Activated CD4-positive, alpha-beta T cell treated with anti-CD3 and anti-CD28 coated beads, Interleukin-10, Interleukin-2, amounts not matched to agents 100 ng/mL and 50 ng/mL, durations not matched to agents 16 hours and 8 hours (primary cell): ENCODE data around the gene SPATA25.
"Not testable (repeated sequence)": the region's sequence is repeated elsewhere in the genome, so short reads cannot be mapped to it uniquely, and the experiment has no call there.

Experiments
- DNase-seq: peaks from one replicate; pipeline ENCODE4 v3.0.0-alpha.2; 2020

SPATA25 gene, protein sequence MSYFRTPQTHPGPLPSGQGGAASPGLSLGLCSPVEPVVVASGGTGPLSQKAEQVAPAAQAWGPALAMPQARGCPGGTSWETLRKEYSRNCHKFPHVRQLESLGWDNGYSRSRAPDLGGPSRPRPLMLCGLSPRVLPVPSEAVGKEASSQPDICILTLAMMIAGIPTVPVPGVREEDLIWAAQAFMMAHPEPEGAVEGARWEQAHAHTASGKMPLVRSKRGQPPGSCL

DNA sequence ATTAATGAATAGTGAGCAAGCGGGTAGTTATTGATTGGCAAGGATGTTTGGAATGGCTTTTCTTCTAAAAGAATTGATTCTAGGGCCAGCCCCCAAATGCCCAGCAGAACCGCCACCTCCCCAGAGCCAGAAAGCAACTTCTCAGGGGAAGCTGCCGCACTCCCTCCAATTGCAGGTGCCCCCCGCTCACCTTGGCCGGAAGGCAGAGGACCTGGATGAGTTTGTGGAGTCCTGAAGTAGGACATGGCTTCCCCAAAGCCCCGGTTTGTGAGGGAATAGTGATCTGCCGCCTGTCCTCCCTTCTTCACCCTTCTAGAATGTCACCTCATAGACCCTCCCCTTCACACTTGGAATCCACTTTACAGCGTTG, at the start of gene SPATA25:
Gene SPATA25, minus strand, starts transcription at position 277 of the 370 bp plus-strand sequence. Its CDS starts 32 bp downstream, at position 245.
- no peak for DNase-seq

GRCh38 chr20:45935416-45936046, 48.1 kb upstream of the SPATA25 start:
- no peak for DNase-seq

DNA sequence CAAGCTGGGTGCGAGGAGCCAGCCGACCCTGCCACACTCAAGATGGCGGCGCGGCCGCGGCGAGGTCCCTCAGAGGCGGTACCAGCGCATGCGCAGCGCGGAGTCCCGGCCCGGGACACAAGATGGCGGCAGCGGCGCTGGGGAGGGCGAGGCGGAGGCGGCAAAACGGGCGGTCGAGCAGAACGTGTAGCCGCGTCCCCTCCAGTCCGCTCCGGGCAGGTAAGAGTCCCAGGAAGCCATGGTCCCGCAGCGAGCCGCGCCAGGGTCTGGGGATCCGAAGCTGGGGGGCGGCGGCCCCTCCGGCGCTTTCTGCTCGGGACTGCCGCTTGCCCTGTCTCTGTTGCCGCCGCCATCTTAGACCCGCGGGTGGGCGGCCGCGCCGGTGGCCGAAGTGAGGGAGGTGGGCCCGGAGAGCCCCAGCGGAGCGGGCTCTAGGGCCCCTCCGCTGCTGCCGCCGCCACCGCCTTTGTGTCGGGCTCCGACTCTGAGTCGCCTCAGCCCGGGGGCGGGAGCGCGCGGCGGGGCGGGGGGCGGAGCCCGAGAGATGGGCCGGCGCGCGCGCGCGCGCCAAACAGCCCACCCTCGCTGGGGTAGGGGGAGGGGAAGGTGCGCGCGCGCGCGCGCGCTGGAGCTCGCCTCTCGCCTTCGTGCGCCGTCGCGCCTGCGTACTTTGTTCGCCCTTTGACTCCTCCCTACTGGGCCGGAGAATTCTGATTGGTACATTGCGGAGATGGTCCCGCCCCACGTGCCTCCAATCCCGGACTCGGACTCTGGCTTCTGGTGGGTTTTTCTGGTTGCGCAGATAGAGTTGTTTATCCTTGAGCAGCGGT, 47.4 kb upstream of the SPATA25 start, which contains the start of gene PCIF1:
Gene PCIF1, plus strand, starts transcription at position 98 of the 830 bp plus-strand sequence. CDS start 4,317 bp downstream, outside the sequence.
- DNase-seq, result peak; percentile 98

DNA sequence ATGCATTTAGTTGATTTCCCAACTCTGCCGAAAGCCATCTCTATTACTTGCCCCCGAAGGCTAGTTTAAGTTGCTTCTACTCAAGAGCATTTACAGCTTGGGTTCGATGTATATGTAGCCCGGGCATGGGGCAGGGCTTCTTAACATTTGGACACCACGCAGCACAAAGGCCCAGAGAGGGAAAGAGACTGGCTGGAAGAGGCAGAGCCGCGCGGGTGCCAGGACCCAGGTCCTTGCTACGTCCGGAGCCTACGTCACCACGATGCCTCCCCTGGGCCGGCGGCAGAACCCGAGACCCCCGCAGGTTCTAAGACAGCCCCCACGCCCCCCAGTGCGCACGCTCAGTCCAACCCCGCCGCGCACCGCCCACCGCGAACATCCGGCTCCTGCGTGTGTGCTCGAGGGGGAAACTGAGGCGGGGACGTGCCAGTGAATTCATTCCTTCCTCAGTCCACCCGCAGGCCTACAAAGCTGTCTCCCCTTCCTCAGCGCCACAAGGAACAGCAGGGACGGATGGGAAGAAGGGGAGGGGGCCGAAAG, 46.7 kb upstream of the SPATA25 start:
- peak; percentile 69 for DNase-seq

GRCh38 chr20:45933266-45934045, 46.0 kb upstream of the SPATA25 start:
- DNase-seq, result peak; percentile 87

DNA sequence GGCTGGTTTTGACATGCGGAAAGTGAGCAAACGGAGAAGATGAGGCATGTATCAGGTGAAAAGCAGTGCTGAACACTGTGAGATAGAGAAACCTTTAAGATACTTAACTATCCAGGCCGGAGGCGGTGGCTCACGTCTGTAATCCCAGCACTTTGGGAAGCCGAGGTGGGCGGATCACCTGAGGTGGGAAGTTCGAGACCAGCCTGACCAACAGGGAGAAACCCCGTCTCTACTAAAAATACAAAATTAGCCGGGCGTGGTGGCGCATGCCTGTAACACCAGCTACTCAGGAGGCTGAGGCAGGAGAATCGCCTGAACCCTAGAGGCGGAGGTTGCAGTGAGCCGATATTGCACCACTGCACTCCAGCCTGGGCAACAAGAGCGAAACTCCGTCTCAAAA, 44.3 kb upstream of the SPATA25 start:
- DNase-seq, result not testable (repeated sequence)

GRCh38 chr20:45927071-45927878, 39.9 kb upstream of the SPATA25 start:
- no peak for DNase-seq

- DNase-seq, result no peak
Observed at GRCh38 chr20:45926731-45927070, 39.3 kb upstream of the SPATA25 start.

DNA sequence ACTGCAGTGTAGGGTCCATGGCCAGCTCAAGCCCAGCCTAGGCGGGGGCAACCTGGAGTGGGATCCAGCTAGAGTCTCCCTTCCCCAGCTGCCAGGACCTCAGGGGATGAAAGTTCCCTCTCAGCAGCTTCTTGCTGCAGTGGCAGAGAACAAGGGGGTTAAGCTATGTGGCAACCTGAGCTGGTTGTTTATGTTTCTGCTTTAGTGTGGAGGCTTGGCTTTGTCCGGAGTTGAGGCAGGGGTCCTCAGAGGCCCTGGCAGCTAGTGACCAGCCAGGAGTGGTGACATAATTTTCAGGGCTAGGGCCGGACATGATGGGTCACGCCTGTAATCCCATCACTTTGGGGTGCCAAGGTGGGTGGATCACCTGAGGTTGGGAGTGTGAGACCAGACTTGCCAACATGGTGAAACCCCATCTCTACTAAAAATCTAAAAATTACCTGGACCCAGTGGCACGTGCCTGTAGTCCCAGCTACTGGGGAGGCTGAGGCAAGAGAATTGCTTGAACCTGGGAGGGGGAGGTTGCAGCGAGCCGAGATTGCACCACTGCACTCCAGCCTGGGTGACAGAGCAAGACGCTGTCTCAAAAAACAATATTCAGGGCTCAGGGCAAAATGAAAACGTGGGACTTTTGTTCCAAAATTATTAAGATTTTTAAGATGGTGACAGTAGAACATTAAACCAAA, 38.5 kb upstream of the SPATA25 start:
- DNase-seq, result no peak

- no peak for DNase-seq
Observed at GRCh38 chr20:45924391-45925261, 37.2 kb upstream of the SPATA25 start.

- DNase-seq, result no peak
Observed at GRCh38 chr20:45921337-45922189, 34.1 kb upstream of the SPATA25 start.

GRCh38 chr20:45920462-45921336, 33.3 kb upstream of the SPATA25 start:
- DNase-seq, result no peak

GRCh38 chr20:45919542-45920399, 32.3 kb upstream of the SPATA25 start:
- DNase-seq, result no peak

DNA sequence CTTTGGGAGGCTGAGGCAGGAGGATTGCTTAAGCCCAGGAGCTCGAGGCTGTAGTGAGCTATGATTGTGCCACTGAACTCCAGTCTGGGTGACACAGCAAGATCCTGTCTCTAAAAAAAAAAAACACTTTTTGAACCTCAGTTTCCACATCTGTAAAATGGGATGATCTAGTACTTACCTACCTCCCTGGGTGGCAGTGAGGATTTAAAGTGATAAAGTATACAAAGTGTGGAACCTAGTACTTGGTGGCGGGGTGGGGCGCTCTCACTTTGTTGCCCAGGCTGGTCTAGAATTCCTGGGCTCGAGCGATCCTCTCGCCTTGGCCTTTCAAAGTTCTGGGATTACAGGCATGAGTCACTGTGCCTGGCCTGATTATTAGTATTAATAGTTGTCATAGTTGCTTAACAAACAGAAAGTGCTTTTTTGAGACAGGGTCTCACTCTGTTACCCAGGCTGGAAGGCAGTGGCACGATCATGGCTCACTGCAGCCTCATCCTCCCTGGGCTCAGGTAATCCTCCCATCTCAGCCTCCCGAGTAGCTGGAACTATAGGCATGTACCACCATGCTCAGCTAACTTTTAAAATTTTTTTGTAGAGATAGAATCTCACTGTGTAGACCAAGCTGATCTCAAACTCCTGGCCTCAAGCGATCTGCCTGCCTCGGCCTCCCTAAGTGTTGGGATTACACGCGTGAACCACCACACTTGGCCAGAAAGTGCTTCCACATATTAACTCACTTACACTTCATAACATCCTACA, 31.5 kb upstream of the SPATA25 start:
- DNase-seq, result no peak

DNA sequence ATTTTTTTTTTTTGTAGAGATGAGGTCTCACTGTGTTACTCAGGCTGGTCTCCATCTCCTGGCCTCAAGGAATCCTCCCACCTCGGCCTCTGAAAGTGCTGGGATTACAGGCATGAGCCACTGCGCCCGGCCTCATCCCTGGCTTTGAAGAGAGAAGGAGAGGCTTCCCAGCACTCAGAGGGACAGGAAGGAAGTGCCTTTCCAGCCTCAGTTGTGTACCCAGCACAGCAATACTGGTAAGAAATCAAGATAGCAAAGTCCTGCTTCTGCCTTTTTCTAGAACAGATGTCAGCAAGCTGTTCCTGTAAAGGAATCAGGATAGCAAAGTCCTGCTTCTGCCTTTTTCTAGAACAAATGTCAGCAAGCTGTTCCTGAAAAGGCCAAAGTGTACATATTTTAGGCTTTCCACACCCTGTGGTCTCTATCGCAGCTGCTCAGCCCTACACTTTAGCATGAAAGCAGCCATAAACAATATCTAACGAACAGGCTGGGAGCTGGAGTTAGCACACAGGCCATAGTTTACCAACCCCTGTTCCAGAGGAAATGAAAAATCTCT, 30.8 kb upstream of the SPATA25 start:
- no peak for DNase-seq

DNA sequence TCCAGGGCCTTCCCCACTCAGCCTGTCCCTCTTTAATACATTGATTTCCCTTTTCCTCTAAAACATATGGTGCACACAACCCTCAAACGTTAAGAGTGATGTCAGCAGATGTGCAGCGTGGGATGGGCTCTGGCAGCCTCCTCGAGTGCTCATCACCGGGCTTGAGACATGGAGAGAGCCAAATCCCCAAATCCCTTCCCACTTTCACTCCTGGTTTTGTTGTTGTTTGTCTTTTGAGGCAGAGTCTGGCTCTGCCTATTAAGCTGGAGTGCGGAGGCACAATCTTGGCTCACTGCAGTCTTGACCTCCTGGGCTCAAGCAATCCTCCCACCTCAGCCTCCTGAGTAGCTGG, 30.3 kb upstream of the SPATA25 start:
- DNase-seq, result no peak
